SK-N-SH treated with all-trans-retinoic acid at 6 μM for 48 hours (cell line): Measurements from ENCODE around the gene SLC13A3.

Experiments used
- ATAC-seq: fragments of 200-7000 bp; cut with Tn5 transposase; 3 replicates; pipeline ENCODE4 v1.9.1; 2020; ENCODE audit warnings: mild to moderate bottlenecking, moderate library complexity
- ARNTL ChIP-seq: fragments of 450-650 bp; formaldehyde crosslinking; IDR thresholded peaks from 2 replicates; pipeline ENCODE4 v1.5.0; 2020; ENCODE audit warnings: low read depth, mild to moderate bottlenecking, moderate library complexity, borderline replicate concordance
- BACH2 ChIP-seq: fragments of 250-450 bp; sonication (Bioruptor Pico); IDR thresholded peaks from 2 replicates; pipeline ENCODE4 v1.9.0; 2021; ENCODE audit warnings: mild to moderate bottlenecking, borderline replicate concordance
- ESRRG ChIP-seq: fragments of 250-450 bp; sonication (Bioruptor Pico); IDR thresholded peaks from 2 replicates; pipeline ENCODE4 v1.6.1; 2021; ENCODE audit warnings: mild to moderate bottlenecking
- GLIS3 ChIP-seq: fragments of 250-450 bp; sonication (Bioruptor Pico); IDR thresholded peaks from 2 replicates; pipeline ENCODE4 v1.5.0; 2020; ENCODE audit warnings: mild to moderate bottlenecking, moderate library complexity
- ISL1 ChIP-seq: fragments of 250-450 bp; sonication (Bioruptor Pico); IDR thresholded peaks from 2 replicates; pipeline ENCODE4 v2.1.2; 2022; ENCODE audit warnings: mild to moderate bottlenecking, moderate library complexity
- OSR1 ChIP-seq: fragments of 250-450 bp; sonication (Bioruptor Pico); IDR thresholded peaks from 2 replicates; pipeline ENCODE4 v1.8.0; 2022; ENCODE audit warnings: moderate library complexity, mild to moderate bottlenecking, inconsistent platforms
- RARB ChIP-seq: fragments of 250-450 bp; sonication (Bioruptor Pico); IDR thresholded peaks from 2 replicates; pipeline ENCODE4 v1.8.0; 2021; ENCODE audit warnings: mild to moderate bottlenecking, moderate library complexity
- SNAI2 ChIP-seq: fragments of 250-450 bp; sonication (Bioruptor Pico); IDR thresholded peaks from 2 replicates; pipeline ENCODE4 v1.5.0; 2020; ENCODE audit warnings: mild to moderate bottlenecking, moderate library complexity
- TCF4 ChIP-seq: fragments of 250-450 bp; sonication (Bioruptor Pico); IDR thresholded peaks from 2 replicates; pipeline ENCODE4 v1.8.0; 2021; ENCODE audit warnings: mild to moderate bottlenecking, moderate library complexity, borderline replicate concordance
- TOX ChIP-seq: fragments of 250-450 bp; sonication (Bioruptor Pico); IDR thresholded peaks from 2 replicates; pipeline ENCODE4 v1.8.0; 2021; ENCODE audit warnings: mild to moderate bottlenecking, moderate library complexity, borderline replicate concordance
- TSHZ2 ChIP-seq: fragments of 250-450 bp; sonication (Bioruptor Pico); IDR thresholded peaks from 2 replicates; pipeline ENCODE4 v1.5.0; 2020; ENCODE audit warnings: mild to moderate bottlenecking, moderate library complexity
- ZC3H10 ChIP-seq: fragments of 250-450 bp; sonication (Bioruptor Pico); IDR thresholded peaks from 2 replicates; pipeline ENCODE4 v1.5.1; 2021; ENCODE audit warnings: mild to moderate bottlenecking, moderate library complexity
- ZFP3 ChIP-seq: fragments of 250-450 bp; sonication (Bioruptor Pico); IDR thresholded peaks from 2 replicates; pipeline ENCODE4 v1.5.0; 2020; ENCODE audit warnings: mild to moderate bottlenecking, moderate library complexity
- ZFP30 ChIP-seq: fragments of 450-650 bp; formaldehyde crosslinking; IDR thresholded peaks from 2 replicates; pipeline ENCODE4 v1.5.0; 2022; ENCODE audit warnings: mild to moderate bottlenecking, moderate library complexity
- ZNF565 ChIP-seq: fragments of 450-650 bp; formaldehyde crosslinking; conservative IDR thresholded peaks from 2 replicates; pipeline ENCODE4 v1.5.0; 2020; ENCODE audit warnings: low read depth, mild to moderate bottlenecking, moderate library complexity
- ZNF70 ChIP-seq: fragments of 450-650 bp; formaldehyde crosslinking; IDR thresholded peaks from 2 replicates; pipeline ENCODE4 v1.5.0; 2020; ENCODE audit warnings: mild to moderate bottlenecking, moderate library complexity
- ZNF8 ChIP-seq: fragments of 450-650 bp; formaldehyde crosslinking; IDR thresholded peaks from 2 replicates; pipeline ENCODE4 v1.5.0; 2020; ENCODE audit warnings: mild to moderate bottlenecking, moderate library complexity
- TF ChIP-seq, protein P1 (sequence below): fragments of 250-450 bp; sonication (Bioruptor Pico); IDR thresholded peaks from 2 replicates; pipeline ENCODE4 v1.8.0; 2021; ENCODE audit warnings: low read depth, mild to moderate bottlenecking, moderate library complexity, borderline replicate concordance
- TF ChIP-seq, protein P2 (sequence below): fragments of 250-450 bp; sonication (Bioruptor Pico); IDR thresholded peaks from 2 replicates; pipeline ENCODE4 v1.5.1; 2020; ENCODE audit warnings: low read depth, mild to moderate bottlenecking, moderate library complexity
- TF ChIP-seq, protein P3 (sequence below): fragments of 250-450 bp; sonication (Bioruptor Pico); IDR thresholded peaks from 2 replicates; pipeline ENCODE4 v1.5.1; 2021; ENCODE audit warnings: mild to moderate bottlenecking, moderate library complexity
- TF ChIP-seq, protein P4 (sequence below): fragments of 250-450 bp; sonication (Bioruptor Pico); IDR thresholded peaks from 2 replicates; pipeline ENCODE4 v1.8.0; 2020; ENCODE audit warnings: mild to moderate bottlenecking, moderate library complexity, borderline replicate concordance

The SLC13A3 gene

GRCh38 chr20:46689754-46690085, 38.5 kb upstream of the SLC13A3 start:
- ATAC-seq = no peak
- TF ChIP-seq ZFP30 (CRISPR knock-in tag) = no peak
- no peak for TF ChIP-seq TOX (CRISPR knock-in tag)
- no peak for TF ChIP-seq ZNF565 (CRISPR knock-in tag)
- TF ChIP-seq, all 23 proteins: peak for 0

GRCh38 chr20:46689082-46689753, 38.0 kb upstream of the SLC13A3 start, which contains the start of gene TP53RK:
Gene TP53RK, minus strand, starts transcription at chr20:46689444. Its CDS starts 30 bp downstream, at chr20:46689414.
- TF ChIP-seq, protein P1, sequence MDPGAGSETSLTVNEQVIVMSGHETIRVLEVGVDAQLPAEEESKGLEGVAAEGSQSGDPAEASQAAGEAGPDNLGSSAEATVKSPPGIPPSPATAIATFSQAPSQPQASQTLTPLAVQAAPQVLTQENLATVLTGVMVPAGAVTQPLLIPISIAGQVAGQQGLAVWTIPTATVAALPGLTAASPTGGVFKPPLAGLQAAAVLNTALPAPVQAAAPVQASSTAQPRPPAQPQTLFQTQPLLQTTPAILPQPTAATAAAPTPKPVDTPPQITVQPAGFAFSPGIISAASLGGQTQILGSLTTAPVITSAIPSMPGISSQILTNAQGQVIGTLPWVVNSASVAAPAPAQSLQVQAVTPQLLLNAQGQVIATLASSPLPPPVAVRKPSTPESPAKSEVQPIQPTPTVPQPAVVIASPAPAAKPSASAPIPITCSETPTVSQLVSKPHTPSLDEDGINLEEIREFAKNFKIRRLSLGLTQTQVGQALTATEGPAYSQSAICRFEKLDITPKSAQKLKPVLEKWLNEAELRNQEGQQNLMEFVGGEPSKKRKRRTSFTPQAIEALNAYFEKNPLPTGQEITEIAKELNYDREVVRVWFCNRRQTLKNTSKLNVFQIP (CRISPR knock-in tag) = no peak
- peak; percentile 24; the same call in 1 of the 2 replicates for TF ChIP-seq ZFP3 (CRISPR knock-in tag)
- ATAC-seq = peak; percentile 98

DNA sequence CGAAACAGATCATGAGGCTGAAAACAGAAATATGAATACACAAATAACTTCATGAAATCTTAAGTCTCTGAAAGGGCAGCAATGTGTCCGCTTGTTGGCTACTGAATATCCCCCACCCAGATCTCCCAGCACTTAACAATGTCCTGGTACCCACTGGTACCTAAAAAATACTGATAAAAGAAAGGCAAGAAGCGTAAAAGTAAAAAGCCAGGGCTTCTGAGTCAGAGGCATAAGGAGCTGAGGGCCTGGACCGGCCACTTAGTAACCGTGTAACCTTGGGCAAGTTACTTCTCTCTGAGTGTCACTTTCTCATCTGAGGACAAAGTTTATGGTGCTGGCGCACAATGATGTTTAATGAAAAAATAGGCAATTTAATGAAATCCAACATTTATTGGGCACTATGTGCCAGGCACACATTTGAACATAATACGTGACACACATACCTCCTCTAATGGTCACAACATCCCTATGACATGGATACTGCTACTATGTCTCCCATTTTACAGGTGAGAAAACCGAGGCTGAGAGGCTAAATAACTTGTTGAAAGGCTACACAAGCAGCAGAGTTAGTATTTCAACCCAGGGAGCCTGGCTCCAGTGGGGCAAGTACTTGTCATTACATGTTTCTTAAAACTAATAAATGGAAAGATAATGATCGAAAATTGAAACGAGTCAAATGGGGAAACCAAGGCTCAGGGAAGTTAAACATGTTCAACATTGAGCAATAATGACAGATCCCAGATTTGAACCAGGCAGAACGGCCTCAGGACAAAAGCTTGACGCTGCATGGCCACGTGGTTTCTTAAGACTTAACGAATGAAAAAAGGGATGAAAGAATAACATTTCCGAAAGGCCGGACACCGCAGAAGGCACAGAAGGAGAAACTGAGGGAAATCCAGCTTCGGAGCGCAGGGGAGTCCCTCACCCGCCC, 37.2 kb upstream of the SLC13A3 start:
- ATAC-seq = no peak
- TF ChIP-seq ZNF8 (CRISPR knock-in tag) = no peak
- TF ChIP-seq OSR1 = no peak
- no peak for TF ChIP-seq ARNTL
- TF ChIP-seq TSHZ2 (CRISPR knock-in tag) = no peak
- TF ChIP-seq ZFP30 (CRISPR knock-in tag) = no peak
- TF ChIP-seq, protein P2, sequence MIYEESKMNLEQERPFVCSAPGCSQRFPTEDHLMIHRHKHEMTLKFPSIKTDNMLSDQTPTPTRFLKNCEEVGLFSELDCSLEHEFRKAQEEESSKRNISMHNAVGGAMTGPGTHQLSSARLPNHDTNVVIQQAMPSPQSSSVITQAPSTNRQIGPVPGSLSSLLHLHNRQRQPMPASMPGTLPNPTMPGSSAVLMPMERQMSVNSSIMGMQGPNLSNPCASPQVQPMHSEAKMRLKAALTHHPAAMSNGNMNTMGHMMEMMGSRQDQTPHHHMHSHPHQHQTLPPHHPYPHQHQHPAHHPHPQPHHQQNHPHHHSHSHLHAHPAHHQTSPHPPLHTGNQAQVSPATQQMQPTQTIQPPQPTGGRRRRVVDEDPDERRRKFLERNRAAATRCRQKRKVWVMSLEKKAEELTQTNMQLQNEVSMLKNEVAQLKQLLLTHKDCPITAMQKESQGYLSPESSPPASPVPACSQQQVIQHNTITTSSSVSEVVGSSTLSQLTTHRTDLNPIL = no peak
- TF ChIP-seq TOX (CRISPR knock-in tag) = no peak
- TF ChIP-seq BACH2 (CRISPR knock-in tag) = no peak

DNA sequence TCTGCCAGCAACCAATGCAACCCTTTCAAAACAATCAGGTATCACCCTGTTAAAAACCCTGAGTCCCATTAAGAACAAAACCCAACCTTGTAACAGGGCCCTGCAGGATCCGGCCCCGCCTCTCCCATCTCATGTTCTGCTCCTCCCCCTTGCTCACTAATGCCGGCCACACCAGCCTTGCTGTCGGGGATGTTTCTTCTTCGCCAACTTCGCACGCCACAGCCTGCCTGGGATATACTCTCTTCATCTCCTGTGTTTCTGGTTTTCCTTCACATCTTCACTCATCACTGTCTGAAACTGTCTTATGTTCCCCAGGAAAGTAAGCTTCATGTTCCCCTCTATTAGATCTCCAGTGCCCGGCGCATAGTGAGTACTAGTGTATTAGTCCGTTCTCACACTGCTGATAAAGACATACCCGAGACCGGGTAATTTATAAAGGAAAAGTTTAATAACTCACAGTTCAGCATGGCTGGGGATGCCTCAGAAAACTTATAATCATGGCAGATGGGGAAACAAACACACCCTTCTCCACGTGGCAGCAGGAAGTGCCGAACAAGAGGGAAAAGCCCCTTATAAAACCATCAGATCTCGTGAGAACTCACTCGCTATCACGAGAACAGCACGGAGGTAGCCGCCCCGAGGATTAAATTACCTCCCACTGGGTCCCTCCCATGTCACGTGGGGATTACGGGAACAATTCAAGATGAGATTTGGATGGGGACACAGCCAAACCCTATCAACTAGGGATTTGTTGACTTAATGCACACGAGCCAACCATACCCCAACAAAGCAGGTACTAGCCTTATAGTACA, 32.9 kb upstream of the SLC13A3 start:
- no peak for ATAC-seq

DNA sequence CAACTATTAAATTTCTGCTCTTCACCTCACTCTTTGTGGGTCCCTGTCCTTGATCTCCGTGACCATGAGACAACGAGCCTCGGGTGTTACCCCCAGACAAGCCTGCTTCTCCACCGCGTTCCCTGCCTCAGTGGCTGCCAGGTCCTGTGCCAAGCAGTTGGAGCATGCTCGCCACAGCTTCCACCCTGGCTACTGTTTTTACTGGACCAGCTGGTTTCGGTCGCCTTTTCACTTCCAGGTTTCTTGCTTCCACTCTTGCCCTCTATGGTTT, 32.3 kb upstream of the SLC13A3 start:
- no peak for ATAC-seq
- TF ChIP-seq, protein P3, sequence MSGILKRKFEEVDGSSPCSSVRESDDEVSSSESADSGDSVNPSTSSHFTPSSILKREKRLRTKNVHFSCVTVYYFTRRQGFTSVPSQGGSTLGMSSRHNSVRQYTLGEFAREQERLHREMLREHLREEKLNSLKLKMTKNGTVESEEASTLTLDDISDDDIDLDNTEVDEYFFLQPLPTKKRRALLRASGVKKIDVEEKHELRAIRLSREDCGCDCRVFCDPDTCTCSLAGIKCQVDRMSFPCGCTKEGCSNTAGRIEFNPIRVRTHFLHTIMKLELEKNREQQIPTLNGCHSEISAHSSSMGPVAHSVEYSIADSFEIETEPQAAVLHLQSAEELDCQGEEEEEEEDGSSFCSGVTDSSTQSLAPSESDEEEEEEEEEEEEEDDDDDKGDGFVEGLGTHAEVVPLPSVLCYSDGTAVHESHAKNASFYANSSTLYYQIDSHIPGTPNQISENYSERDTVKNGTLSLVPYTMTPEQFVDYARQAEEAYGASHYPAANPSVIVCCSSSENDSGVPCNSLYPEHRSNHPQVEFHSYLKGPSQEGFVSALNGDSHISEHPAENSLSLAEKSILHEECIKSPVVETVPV (CRISPR knock-in tag) = no peak
- TF ChIP-seq TOX (CRISPR knock-in tag) (no peak), ZNF565 (CRISPR knock-in tag) (no peak), ARNTL (no peak), ZNF70 (CRISPR knock-in tag) (no peak), ISL1 (CRISPR knock-in tag) (no peak), ZNF8 (CRISPR knock-in tag) (no peak)
- TF ChIP-seq, protein P4, sequence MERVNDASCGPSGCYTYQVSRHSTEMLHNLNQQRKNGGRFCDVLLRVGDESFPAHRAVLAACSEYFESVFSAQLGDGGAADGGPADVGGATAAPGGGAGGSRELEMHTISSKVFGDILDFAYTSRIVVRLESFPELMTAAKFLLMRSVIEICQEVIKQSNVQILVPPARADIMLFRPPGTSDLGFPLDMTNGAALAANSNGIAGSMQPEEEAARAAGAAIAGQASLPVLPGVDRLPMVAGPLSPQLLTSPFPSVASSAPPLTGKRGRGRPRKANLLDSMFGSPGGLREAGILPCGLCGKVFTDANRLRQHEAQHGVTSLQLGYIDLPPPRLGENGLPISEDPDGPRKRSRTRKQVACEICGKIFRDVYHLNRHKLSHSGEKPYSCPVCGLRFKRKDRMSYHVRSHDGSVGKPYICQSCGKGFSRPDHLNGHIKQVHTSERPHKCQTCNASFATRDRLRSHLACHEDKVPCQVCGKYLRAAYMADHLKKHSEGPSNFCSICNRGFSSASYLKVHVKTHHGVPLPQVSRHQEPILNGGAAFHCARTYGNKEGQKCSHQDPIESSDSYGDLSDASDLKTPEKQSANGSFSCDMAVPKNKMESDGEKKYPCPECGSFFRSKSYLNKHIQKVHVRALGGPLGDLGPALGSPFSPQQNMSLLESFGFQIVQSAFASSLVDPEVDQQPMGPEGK = no peak

More for the DNA sequence above, 32.9 kb upstream of the SLC13A3 start:
- no peak for TF ChIP-seq SNAI2 (CRISPR knock-in tag)
- TF ChIP-seq RARB = no peak
- TF ChIP-seq, protein P2 = no peak
- no peak for TF ChIP-seq ESRRG (CRISPR knock-in tag)
- no peak for TF ChIP-seq ZNF70 (CRISPR knock-in tag)
- TF ChIP-seq TCF4 (CRISPR knock-in tag) = no peak
- TF ChIP-seq GLIS3 (CRISPR knock-in tag) = no peak
- no peak for TF ChIP-seq ZC3H10
- no peak for TF ChIP-seq OSR1
